ENCODE measurements around the gene COX7B2.
A peak's percentile ranks its signal among the peaks of the same experiment; 100 is the strongest.

COX7B2 gene

GRCh38 chr4:46886711-46887110 is 22.3 kb downstream of the COX7B2 start:
- no peak for DNase-seq

- DNase-seq = no peak
Measured at GRCh38 chr4:46878641-46879040, 30.4 kb downstream of the COX7B2 start.

GRCh38 chr4:46874811-46875210 is 34.2 kb downstream of the COX7B2 start:
- no peak for DNase-seq

DNA sequence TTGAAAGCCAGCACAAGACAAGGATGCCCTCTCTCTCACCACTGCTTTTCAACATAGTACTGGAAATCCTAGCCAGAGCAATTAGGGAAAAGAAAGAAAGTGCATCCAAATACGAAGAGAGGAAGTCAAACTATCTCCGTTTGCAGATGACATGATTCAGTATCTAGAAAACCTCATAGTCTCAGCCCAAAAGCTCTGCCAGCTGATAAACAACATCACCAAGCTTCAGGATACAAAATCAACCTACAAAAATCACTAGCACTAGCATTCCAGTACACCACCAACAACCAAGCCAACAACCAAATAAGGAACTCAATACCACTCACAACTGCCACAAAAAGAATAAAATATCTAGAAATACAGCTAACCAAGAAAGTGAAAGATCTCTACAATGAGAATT is 38.6 kb downstream of the COX7B2 start:
- DNase-seq = no peak

GRCh38 chr4:46856333-46856732 is 52.7 kb downstream of the COX7B2 start:
- no peak for DNase-seq

DNA sequence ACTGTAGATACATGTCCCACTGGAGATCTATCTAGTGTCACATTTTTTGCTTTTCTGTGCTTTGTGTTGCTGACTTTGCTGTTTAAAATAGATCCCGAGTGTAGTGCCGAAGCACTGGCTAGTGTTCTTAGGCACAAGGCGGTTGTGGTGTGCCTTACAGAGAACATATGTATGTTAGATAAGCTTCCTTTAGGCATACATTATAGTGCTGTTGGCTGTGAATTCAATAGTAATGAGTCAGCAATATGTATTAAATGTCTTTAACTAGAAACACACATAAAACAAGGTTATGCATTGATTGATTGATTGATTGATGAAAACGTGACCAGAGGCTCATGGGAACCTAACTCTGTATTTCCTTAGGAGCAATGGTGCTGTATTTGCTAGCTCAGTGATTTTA is 56.2 kb downstream of the COX7B2 start:
- no peak for DNase-seq

DNA sequence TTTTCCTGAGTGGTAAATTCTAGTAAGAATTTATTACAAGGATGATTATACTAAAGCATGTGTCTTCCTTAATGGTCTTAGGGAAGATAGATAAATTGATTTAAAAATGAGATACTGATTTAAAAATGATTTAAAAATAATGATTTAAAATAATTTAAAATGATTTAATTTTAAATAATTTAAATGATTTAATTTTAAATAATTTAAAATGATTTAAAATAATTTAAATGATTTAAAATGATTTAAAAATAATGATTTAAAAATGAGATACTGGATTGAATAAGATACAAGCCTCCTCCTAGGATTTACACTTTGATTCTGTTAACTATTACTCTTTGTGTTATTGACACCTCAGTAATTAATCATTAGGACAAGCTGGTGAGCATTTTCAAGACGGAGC is 59.0 kb downstream of the COX7B2 start:
- DNase-seq = no peak

DNA sequence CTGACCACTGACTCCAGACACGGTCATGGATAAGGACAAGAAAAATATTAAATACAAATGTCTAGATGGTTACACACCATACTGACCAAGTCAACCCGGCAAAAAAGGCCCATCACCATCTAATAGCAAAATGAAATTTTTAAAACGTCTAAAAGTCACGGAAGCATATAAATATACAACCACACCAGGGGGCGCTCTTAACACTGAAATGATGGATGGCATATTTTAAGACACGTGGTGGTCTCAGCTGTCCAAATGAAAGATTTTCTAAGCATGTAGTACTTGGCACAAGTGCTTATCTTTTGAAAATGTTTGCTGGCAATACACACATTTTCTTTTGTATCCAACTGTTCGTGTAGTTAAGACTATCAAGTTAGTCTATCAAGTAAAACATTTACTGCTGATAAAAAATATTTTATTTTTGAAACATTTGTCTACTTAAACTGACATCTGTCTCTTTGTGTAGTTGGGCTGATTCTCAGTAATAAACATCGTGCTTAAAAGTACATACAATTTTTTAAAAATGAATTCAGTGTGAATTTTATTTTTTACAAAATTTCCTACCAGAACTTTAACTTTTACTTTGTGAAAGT is 64.6 kb downstream of the COX7B2 start:
- peak; percentile 16 for DNase-seq

GRCh38 chr4:46839128-46839527 is 69.9 kb downstream of the COX7B2 start:
- DNase-seq = no peak

GRCh38 chr4:46837639-46838038 is 71.4 kb downstream of the COX7B2 start:
- no peak for DNase-seq

- DNase-seq = no peak
Measured at GRCh38 chr4:46836584-46836983, 72.5 kb downstream of the COX7B2 start.

- DNase-seq = no peak
Measured at GRCh38 chr4:46830971-46831454, 78.0 kb downstream of the COX7B2 start.

DNA sequence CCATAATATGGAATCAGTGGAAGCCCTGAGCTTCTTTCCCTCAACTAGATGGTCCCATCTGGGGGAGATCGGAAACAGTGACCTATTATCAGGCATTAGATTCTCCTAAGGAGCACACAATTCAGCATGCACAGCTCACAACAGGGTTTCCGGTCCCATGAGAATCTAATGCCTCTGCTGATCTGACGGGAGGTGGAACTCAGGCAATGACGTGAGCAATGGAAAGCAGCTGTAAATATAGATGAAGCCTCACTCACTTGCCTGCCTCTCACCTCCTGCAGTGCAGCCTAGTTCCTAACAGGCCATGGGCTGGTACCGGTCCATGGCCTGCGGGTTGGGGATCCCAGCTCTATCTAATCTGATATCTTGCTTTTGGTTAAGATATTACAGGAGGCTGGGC is 88.9 kb downstream of the COX7B2 start:
- no peak for DNase-seq

- no peak for DNase-seq
Measured at GRCh38 chr4:46819095-46819494, 90.0 kb downstream of the COX7B2 start.

DNA sequence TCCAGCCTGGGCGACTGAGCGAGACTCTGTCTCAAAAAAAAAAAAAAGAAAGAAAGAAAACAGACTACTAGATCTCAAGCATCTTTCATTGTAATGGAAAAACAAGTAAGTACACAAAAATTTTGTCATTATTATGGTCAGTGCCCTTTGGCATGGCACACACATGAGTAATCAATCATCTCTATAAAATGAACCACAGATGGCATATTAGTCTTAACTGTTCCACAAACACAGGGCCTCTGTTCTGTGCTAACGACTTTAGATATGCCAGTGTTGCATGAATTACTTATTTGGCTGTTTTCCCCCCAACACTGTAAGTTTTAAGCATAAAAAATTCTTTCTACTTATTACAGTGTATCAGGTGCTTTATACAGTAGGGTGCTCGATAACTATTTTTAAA is 90.4 kb downstream of the COX7B2 start:
- no peak for DNase-seq

GRCh38 chr4:46817806-46818205 is 91.2 kb downstream of the COX7B2 start:
- DNase-seq = no peak

DNA sequence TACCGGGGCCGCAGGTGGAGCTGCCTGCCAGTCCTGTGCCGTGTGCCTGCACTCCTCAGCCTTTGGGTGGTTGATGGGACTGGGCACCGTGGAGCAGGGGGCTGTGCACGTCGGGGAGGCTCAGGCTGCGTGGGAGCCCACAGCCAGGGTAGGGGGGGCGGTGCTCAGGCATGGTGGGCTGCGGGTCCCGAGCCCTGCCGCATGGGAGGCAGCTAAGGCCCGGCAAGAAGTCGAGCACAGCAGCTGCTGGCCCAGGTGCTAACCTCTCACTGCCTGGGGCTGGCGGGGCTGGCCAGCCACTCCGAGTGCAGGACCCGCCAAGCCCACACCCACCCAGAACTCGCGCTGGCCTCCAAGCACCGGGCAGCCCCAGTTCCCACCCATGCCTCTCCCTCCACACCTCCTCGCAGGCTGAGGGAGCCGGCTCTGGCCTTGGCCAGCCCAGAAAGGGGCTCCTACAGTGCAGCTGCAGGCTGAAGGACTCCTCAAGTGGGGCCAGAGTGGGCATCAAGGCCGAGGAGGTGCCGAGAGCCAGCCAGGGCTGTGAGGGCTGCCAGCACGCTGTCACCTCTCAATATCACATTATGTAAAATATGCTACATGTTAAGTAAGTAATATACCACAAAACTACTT is 104.1 kb downstream of the COX7B2 start:
- no peak for DNase-seq

DNA sequence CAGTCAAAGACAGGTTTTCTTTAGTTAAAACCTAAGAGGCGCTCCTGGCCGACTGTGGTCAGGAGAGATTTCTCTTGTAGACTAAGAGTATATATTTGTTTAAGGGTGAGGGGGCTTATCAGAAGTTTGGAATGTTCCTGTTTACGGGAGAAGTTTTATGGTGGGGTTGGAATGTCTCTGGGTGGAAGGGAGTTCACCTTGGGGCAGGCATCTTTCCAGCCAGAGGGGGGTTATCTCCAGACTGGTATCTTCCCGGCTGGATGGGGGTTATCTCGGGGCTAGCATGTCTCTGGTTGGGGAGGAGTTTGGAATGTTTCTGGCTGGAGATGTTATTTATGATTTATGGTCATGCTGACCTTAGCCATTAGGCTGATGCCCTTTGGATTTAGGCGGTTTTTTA is 116.0 kb downstream of the COX7B2 start:
- DNase-seq = no peak

- no peak for DNase-seq
Measured at GRCh38 chr4:46781434-46782092, 127.5 kb downstream of the COX7B2 start.

GRCh38 chr4:46765465-46765864 is 143.6 kb downstream of the COX7B2 start:
- DNase-seq = no peak

- DNase-seq = no peak
Measured at GRCh38 chr4:46730075-46730474, 179.0 kb downstream of the COX7B2 start.

- no peak for DNase-seq
Measured at GRCh38 chr4:46720055-46720454, 189.0 kb downstream of the COX7B2 start.

- no peak for DNase-seq
Measured at GRCh38 chr4:46717950-46718349, 191.1 kb downstream of the COX7B2 start.

DNA sequence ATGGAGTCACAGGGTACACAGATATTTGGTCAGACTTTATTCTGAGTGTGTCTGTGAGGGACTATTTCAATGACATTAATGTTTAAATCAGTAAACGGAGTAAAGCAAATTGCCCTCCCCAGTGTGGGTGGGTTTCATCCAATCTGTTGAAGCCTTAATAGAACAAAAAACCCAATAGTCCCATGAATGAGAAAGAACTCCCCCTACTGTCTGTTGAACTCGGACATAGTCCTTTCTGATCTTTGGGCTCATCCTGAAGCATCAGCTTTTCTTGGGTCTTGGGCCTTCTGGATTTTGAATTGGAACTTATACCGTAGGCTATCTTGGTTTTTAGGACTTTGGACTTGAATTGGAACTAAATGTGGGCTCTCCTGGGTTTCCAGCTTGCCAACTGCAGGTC is 193.6 kb downstream of the COX7B2 start:
- no peak for DNase-seq

DNA sequence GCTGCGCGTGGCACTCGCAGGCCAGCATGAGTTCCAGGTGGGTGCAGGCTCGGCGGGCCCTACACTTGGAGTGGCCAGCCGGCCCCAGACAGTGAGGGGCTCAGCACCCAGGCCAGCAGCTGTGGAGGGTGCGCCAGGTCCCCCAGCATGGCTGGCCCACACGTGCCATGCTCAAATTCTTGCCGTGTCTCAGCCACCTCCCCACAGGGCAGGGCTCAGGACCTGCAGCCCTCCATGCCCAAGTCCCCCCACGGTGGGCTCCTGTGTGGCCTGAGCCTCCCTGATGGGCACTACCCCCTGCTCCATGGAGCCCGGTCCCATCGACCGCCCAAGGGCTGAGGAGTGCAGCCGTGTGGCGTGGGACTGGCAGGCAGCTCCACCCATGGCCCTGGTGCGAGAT is 210.2 kb downstream of the COX7B2 start:
- no peak for DNase-seq

All from activated T-cell treated with anti-CD3 and anti-CD28 coated beads for 4 hours (primary cell).